ENCODE measurements around the gene TOPORS. TPM values are rescaled to one million over a fixed set of nuclear protein-coding genes. Genes with fewer than 3 reads are reported as not detected.
"Not testable (repeated sequence)": the region's sequence is repeated elsewhere in the genome, so short reads cannot be mapped to it uniquely, and the experiment has no call there.

Gene TOPORS
- total RNA-seq, 1 donor from 2014 or later = 13.9 TPM

DNA sequence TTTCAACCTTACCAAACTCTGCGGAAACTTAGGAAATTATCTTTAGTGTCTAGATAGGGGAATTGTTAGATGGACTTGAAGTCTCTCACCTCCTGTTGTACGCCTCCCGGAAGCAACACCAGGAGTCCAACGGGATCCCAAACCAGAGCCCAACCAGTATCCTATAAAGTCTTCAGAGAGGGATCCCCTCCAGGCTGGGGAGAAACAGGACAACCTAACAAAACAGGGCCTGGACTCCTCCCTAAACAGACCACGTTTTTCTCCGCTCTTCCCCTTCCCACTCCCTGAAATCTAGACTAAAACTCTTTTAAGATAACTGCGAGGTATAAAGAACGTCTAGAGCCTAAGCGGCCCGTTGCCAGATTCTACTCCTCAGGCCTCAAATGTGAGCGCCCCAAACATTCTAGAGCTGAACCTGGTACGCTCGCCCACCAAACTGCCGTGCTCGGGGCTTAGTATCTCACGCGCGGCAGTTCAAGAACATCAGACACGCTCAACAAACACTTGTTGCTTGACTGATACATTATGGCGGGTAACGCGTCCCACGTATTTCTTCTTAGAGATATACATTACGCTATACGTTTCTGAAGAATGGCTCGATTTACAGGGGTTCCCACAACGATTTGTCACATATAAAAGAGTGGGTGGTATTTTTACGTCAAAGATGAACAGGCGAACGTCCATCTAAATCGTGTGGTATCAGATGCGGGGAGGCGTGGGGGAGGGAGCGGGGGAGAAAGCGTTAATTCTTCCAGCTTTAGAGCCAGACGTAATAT, 922 bp downstream of the TOPORS start:
- Mint-ChIP-seq H3K27me3 (ENCODE audit: unreplicated experiment) (peaks cover 6% of the 10 kb centered on the region), H3K4me1 (ENCODE audit: low read depth, unreplicated experiment) (peaks cover 10% of the 10 kb centered on the region), H3K36me3 (ENCODE audit: unreplicated experiment) (no peaks in the 10 kb centered on the region), H3K4me3 (ENCODE audit: unreplicated experiment) (peak overlapping the region; percentile 99), H3K9me3 (ENCODE audit: unreplicated experiment) (peaks cover 8% of the 10 kb centered on the region), H3K27ac (ENCODE audit: unreplicated experiment) (peak overlapping the region; percentile 14)
- TF ChIP-seq, protein P1, sequence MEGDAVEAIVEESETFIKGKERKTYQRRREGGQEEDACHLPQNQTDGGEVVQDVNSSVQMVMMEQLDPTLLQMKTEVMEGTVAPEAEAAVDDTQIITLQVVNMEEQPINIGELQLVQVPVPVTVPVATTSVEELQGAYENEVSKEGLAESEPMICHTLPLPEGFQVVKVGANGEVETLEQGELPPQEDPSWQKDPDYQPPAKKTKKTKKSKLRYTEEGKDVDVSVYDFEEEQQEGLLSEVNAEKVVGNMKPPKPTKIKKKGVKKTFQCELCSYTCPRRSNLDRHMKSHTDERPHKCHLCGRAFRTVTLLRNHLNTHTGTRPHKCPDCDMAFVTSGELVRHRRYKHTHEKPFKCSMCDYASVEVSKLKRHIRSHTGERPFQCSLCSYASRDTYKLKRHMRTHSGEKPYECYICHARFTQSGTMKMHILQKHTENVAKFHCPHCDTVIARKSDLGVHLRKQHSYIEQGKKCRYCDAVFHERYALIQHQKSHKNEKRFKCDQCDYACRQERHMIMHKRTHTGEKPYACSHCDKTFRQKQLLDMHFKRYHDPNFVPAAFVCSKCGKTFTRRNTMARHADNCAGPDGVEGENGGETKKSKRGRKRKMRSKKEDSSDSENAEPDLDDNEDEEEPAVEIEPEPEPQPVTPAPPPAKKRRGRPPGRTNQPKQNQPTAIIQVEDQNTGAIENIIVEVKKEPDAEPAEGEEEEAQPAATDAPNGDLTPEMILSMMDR (IDR thresholded peaks at IDR 0.05; ENCODE audit: partially characterized antibody, unreplicated experiment) = no peak
- DNase-seq = peak; percentile 30

DNA sequence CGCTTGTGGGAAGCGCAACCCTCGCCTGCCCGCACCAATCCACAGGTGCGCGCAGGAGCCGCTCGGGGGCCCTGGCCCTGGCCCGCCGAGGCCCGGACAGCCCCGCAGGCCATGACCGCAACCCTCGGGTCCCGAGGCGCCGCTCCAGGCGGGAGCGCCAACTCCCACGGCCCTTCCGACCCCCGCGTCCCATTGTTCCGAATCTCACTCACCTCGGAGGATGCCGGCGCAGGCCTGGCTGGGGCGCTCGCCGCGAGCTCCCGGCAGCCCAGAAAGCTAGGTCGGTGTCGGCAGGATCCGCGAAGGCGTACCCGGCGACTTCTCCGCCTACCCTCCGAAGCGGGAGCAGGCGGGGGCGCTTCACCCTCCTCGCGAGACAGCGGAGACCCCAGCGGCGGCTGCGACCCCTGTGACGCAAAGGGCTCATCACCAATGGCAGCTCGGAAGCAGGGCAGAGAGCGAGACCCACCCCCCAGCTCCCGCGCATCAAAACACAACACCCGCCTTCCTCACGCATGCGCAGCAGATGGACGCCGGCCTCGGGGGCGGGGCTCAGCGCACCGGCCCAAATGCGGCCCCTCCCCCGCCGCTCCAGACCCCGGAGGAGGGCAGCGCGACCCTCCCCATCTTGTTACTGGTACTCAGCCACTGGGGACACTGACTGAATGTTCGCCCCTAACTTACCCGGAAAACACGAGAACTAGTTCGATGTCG, 1.7 kb downstream of the TOPORS start:
- H3K4me1 Mint-ChIP-seq (ENCODE audit: low read depth, unreplicated experiment) = peaks cover 10% of the 10 kb centered on the region
- TF ChIP-seq, protein P1 (IDR thresholded peaks at IDR 0.05; ENCODE audit: partially characterized antibody, unreplicated experiment) = no peak
- H3K27me3 Mint-ChIP-seq (ENCODE audit: unreplicated experiment) = peaks cover 6% of the 10 kb centered on the region
- peaks cover 8% of the 10 kb centered on the region for H3K9me3 Mint-ChIP-seq (ENCODE audit: unreplicated experiment)
- H3K4me3 Mint-ChIP-seq (ENCODE audit: unreplicated experiment) = peak overlapping the region; percentile 99
- peak; percentile 99 for DNase-seq
- H3K27ac Mint-ChIP-seq (ENCODE audit: unreplicated experiment) = peak overlapping the region; percentile 69
- H3K36me3 Mint-ChIP-seq (ENCODE audit: unreplicated experiment) = no peaks in the 10 kb centered on the region

DNA sequence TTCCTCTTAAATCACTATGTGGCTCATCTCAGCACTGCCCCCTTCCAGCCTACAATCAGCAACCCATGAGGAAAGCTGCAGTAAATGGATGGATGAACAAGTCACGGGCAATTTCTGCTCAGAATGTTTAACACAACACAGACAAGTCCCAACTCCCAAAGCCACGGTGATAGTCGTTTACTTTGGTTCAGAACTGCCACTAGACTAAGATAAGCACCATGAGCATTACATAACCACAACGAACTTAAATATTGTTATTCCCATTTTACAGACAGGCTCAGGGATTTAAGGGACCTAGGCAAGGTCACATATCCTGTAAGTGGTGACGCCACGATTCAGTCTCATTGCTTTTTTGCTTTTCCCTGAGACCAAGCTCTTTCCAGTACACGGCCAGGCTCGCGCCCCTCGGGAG, 2.2 kb downstream of the TOPORS start:
- no peaks in the 10 kb centered on the region for H3K36me3 Mint-ChIP-seq (ENCODE audit: unreplicated experiment)
- peak overlapping the region; percentile 95 for H3K4me3 Mint-ChIP-seq (ENCODE audit: unreplicated experiment)
- H3K9me3 Mint-ChIP-seq (ENCODE audit: unreplicated experiment) = peaks cover 8% of the 10 kb centered on the region
- peaks cover 10% of the 10 kb centered on the region for H3K4me1 Mint-ChIP-seq (ENCODE audit: low read depth, unreplicated experiment)
- H3K27ac Mint-ChIP-seq (ENCODE audit: unreplicated experiment) = peak overlapping the region; percentile 69
- peaks cover 6% of the 10 kb centered on the region for H3K27me3 Mint-ChIP-seq (ENCODE audit: unreplicated experiment)
- TF ChIP-seq, protein P1 (IDR thresholded peaks at IDR 0.05; ENCODE audit: partially characterized antibody, unreplicated experiment) = no peak
- DNase-seq = no peak

DNA sequence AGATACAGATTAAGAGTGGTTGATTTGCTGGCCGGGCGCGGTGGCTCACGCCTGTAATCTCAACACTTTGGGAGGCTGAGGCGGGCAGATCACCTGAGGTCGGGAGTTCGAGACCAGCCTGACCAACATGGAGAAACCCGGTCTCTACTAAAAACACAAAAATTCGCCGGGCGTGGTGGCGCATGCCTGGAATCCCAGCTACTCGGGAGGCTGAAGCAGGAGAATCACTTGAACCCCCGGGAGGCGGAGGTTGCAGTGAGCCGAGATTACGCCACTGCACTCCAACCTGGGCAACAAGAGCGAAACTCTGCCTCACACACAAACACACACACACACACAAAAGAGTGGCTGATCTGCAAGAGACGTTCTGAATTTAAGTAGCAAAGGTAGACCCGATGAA, 4.2 kb downstream of the TOPORS start:
- peaks cover 10% of the 10 kb centered on the region for H3K4me1 Mint-ChIP-seq (ENCODE audit: low read depth, unreplicated experiment)
- H3K4me3 Mint-ChIP-seq (ENCODE audit: unreplicated experiment); H3K9me3 Mint-ChIP-seq (ENCODE audit: unreplicated experiment); H3K36me3 Mint-ChIP-seq (ENCODE audit: unreplicated experiment); H3K27me3 Mint-ChIP-seq (ENCODE audit: unreplicated experiment); DNase-seq; H3K27ac Mint-ChIP-seq (ENCODE audit: unreplicated experiment): not testable (repeated sequence)

DNA sequence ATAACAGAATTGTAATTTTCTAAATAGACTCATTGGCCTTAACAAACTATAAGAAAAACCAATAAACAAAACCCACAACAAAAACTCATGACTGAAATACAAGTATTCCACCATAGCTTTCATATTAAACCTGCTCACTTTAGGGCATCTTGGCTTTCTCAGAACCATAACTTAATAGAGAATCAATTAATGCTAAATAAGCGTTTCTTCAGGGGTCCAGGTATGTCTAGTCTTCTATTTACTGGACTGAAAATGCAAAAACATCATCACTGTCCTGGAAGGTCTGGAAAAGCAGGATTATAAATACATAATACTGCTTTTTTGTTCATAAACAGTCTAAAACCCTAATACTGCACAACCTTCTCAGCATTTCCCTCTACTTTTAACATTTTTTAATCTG, 6.5 kb downstream of the TOPORS start:
- H3K36me3 Mint-ChIP-seq (ENCODE audit: unreplicated experiment) = no peaks in the 10 kb centered on the region
- H3K9me3 Mint-ChIP-seq (ENCODE audit: unreplicated experiment) = no peaks in the 10 kb centered on the region
- H3K4me1 Mint-ChIP-seq (ENCODE audit: low read depth, unreplicated experiment) = peaks cover 10% of the 10 kb centered on the region
- DNase-seq = no peak
- no peak overlapping the region for H3K4me3 Mint-ChIP-seq (ENCODE audit: unreplicated experiment)
- TF ChIP-seq, protein P1 (IDR thresholded peaks at IDR 0.05; ENCODE audit: partially characterized antibody, unreplicated experiment) = no peak
- no peaks in the 10 kb centered on the region for H3K27me3 Mint-ChIP-seq (ENCODE audit: unreplicated experiment)
- H3K27ac Mint-ChIP-seq (ENCODE audit: unreplicated experiment) = no peak overlapping the region
